ENCODE data around the gene AGBL1.

- TF ChIP-seq CTCF (IDR thresholded peaks at IDR 0.05; ENCODE audit: insufficient read depth, low read length) (no peak), POLR2AphosphoS5 (IDR thresholded peaks at IDR 0.05; ENCODE audit: low read depth) (no peak), REST (IDR thresholded peaks at IDR 0.05; ENCODE audit: insufficient replicate concordance, low read depth) (no peak), GABPA (IDR thresholded peaks at IDR 0.05; ENCODE audit: low read depth) (no peak), SPI1 (IDR thresholded peaks at IDR 0.05; ENCODE audit: borderline replicate concordance, low read depth) (no peak)
These were observed 722.6 kb downstream of the AGBL1 start for GRCh38 chr15:86802244-86802643.

All from HL-60 (cell line).